Measurements from ENCODE around the gene NIPSNAP2. TPM values are rescaled to one million over a fixed set of nuclear protein-coding genes. Genes with fewer than 3 reads are reported as not detected.

The NIPSNAP2 gene
- total RNA-seq, 2 experiments from 2014 or later: 40.7 to 45.9 TPM

GRCh38 chr7:55996856-55997500, 32.6 kb downstream of the NIPSNAP2 start:
- Histone ChIP-seq H3K9me3 (ENCODE audit: control insufficient read depth in 1 of 2, insufficient read depth in 1 of 2, low read length in 2 of 2) (no peaks in the 10 kb centered on the region), H3K36me3 (ENCODE audit: insufficient read depth, low read length) (peaks cover 41% of the 10 kb centered on the region), H3K4me1 (ENCODE audit: insufficient read depth, low read length) (no peaks in the 10 kb centered on the region), H3K27ac (ENCODE audit: low read depth in 1 of 2, low read length in 2 of 2) (peak overlapping the region in 1 of 2 donors; percentile 11), H3K27me3 (ENCODE audit: control insufficient read depth in 1 of 2, insufficient read depth in 2 of 2, low read length in 2 of 2) (no peaks in the 10 kb centered on the region), H3K4me3 (ENCODE audit: low read length) (no peak overlapping the region)
- no peak for DNase-seq
- H3K36me3 Mint-ChIP-seq (ENCODE audit: low read depth): peaks cover 60% of the 10 kb centered on the region
- no peak overlapping the region for H3K27ac Mint-ChIP-seq
- no peak for ATAC-seq (ENCODE audit: poor library complexity)
- no peaks in the 10 kb centered on the region for H3K9me3 Mint-ChIP-seq
- POLR2A ChIA-PET: interaction anchor here (0.7 kb wide), 1 partner anchor 55 kb away, joined by 3 read pairs; the partner anchor contains the start of gene CCT6A
- intact Hi-C loops (cut with DNase I, micrococcal nuclease): no loop called here
- CTCF ChIA-PET: no interaction called here
- H3K27me3 Mint-ChIP-seq: no peaks in the 10 kb centered on the region
- H3K4me1 Mint-ChIP-seq (ENCODE audit: low read depth): no peaks in the 10 kb centered on the region
- no peak overlapping the region for H3K4me3 Mint-ChIP-seq
- TF ChIP-seq CTCF (IDR thresholded peaks at IDR 0.05): no peak

GRCh38 chr7:56003749-56004148, 39.4 kb downstream of the NIPSNAP2 start:
- Mint-ChIP-seq H3K4me3 (no peak overlapping the region), H3K27ac (no peak overlapping the region), H3K4me1 (ENCODE audit: low read depth) (no peaks in the 10 kb centered on the region), H3K27me3 (no peaks in the 10 kb centered on the region), H3K36me3 (ENCODE audit: low read depth) (peaks cover 14% of the 10 kb centered on the region), H3K9me3 (no peaks in the 10 kb centered on the region)
- Histone ChIP-seq H3K36me3 (ENCODE audit: insufficient read depth, low read length) (peaks cover 8% of the 10 kb centered on the region), H3K4me3 (ENCODE audit: low read length) (no peak overlapping the region), H3K4me1 (ENCODE audit: insufficient read depth, low read length) (no peaks in the 10 kb centered on the region), H3K9me3 (ENCODE audit: control insufficient read depth in 1 of 2, insufficient read depth in 1 of 2, low read length in 2 of 2) (no peaks in the 10 kb centered on the region), H3K27me3 (ENCODE audit: control insufficient read depth in 1 of 2, insufficient read depth in 2 of 2, low read length in 2 of 2) (no peaks in the 10 kb centered on the region), H3K27ac (ENCODE audit: low read depth in 1 of 2, low read length in 2 of 2) (no peak overlapping the region)
- ChIA-PET POLR2A (no interaction called here), CTCF (interaction anchor here (1.1 to 2.3 kb wide), 2 partner anchors 68 to 70 kb away, joined by 3 to 18 read pairs; no protein-coding TSS in a partner anchor)
- intact Hi-C loops (cut with DNase I, micrococcal nuclease): loop anchor here (1.0 to 10.0 kb wide), 2 partner anchors 71 to 359 kb away; no protein-coding TSS in a partner anchor
- ATAC-seq (ENCODE audit: poor library complexity): no peak
- no peak for TF ChIP-seq CTCF (IDR thresholded peaks at IDR 0.05)
- DNase-seq: no peak

- Mint-ChIP-seq H3K27ac (no peak overlapping the region), H3K9me3 (no peaks in the 10 kb centered on the region), H3K36me3 (ENCODE audit: low read depth) (peaks cover 4% of the 10 kb centered on the region), H3K4me3 (no peak overlapping the region), H3K27me3 (no peaks in the 10 kb centered on the region), H3K4me1 (ENCODE audit: low read depth) (no peaks in the 10 kb centered on the region)
- DNase-seq (no peak), ATAC-seq (ENCODE audit: poor library complexity) (no peak)
- H3K9me3 ChIP-seq (ENCODE audit: control insufficient read depth in 1 of 2, insufficient read depth in 1 of 2, low read length in 2 of 2): no peaks in the 10 kb centered on the region
- no peak for TF ChIP-seq CTCF (IDR thresholded peaks at IDR 0.05)
- H3K36me3 ChIP-seq (ENCODE audit: insufficient read depth, low read length): no peaks in the 10 kb centered on the region
- H3K27me3 ChIP-seq (ENCODE audit: control insufficient read depth in 1 of 2, insufficient read depth in 2 of 2, low read length in 2 of 2): no peaks in the 10 kb centered on the region
- intact Hi-C loops (cut with DNase I, micrococcal nuclease): loop anchor here in 1 of 2 experiments (10.0 kb wide), 1 partner anchor 362 kb away; no protein-coding TSS in a partner anchor
- ChIA-PET POLR2A (no interaction called here), CTCF (interaction anchor here (2.9 kb wide), 1 partner anchor 67 kb away, joined by 9 read pairs; no protein-coding TSS in a partner anchor)
- no peak overlapping the region for H3K27ac ChIP-seq (ENCODE audit: low read depth in 1 of 2, low read length in 2 of 2)
- H3K4me1 ChIP-seq (ENCODE audit: insufficient read depth, low read length): no peaks in the 10 kb centered on the region
- no peak overlapping the region for H3K4me3 ChIP-seq (ENCODE audit: low read length)
Measured at GRCh38 chr7:56007167-56007652, 42.8 kb downstream of the NIPSNAP2 start.
